GM12801 (cell line): ENCODE results near the gene VMP1.

Experiments
- TF ChIP-seq, protein P1 (sequence below): IDR thresholded peaks from one replicate; pipeline ENCODE4 v1.5.1; 2011; ENCODE audit warnings: control low read depth; ENCODE audit not compliant: insufficient read length; ENCODE audit errors: extremely low read depth

VMP1 gene

DNA sequence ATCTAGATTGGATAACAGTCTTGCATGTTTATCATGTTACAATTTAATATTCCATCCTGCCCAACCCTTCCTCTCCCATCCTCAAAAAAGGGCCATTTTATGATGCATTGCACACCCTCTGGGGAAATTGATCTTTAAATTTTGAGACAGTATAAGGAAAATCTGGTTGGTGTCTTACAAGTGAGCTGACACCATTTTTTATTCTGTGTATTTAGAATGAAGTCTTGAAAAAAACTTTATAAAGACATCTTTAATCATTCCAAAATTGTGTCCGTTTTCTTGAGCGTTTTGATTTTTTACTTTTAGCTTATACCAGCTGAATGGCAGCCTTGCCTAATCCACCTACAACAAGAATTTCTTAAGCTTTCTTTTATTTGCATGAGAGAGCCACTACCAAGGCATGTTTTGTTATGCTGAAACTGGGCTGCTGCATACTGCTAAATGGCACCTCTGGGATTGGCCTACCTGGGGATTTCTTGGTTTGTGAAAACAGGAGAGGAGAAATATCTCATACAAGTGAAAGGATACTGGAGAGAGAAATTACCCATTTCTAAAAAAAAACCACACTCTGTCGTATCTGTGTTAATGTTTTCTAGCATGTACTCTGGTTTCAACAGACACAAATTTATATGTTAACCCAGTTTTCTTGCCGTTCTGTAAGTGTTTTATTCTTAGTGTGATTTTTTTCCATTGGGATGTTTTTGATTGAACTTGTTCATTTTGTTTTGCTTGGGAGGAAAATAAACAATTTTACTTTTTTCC is 133.1 kb downstream of the VMP1 start:
- TF ChIP-seq, protein P1, sequence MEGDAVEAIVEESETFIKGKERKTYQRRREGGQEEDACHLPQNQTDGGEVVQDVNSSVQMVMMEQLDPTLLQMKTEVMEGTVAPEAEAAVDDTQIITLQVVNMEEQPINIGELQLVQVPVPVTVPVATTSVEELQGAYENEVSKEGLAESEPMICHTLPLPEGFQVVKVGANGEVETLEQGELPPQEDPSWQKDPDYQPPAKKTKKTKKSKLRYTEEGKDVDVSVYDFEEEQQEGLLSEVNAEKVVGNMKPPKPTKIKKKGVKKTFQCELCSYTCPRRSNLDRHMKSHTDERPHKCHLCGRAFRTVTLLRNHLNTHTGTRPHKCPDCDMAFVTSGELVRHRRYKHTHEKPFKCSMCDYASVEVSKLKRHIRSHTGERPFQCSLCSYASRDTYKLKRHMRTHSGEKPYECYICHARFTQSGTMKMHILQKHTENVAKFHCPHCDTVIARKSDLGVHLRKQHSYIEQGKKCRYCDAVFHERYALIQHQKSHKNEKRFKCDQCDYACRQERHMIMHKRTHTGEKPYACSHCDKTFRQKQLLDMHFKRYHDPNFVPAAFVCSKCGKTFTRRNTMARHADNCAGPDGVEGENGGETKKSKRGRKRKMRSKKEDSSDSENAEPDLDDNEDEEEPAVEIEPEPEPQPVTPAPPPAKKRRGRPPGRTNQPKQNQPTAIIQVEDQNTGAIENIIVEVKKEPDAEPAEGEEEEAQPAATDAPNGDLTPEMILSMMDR, result no peak

GRCh38 chr17:59842901-59843652 is 135.6 kb downstream of the VMP1 start:
- TF ChIP-seq, protein P1, result no peak

DNA sequence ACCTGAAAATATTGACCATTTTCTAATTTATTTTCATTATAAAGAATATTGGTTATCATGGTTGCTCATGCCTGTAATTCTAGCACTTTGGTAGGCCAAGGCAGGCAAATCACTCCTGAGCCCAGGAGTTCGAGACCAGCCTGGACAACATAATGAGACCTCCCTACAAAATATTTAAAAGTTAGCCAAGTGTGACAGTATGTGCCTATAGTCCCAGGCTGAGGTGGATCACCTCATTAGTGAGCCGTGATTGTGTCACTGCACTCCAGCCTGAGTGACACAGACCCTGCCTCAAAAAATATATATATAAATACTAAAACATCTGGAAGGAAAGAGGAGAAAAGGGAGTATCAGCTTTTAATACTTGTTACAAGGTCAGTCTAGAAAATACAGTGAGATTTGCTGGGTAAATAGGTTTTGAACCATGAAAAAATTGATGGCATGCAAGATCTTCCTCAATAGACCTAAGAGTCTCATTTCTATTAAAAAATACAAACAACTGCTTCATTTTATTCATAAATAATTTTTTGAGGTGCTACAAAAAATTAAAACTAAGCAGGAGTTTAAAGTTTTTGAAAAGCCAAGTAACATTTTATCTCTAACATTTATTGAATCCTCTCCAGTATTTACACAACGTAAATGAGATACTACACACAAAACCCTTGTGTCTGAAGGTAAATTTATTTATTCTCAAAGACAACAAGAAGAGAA is 137.6 kb downstream of the VMP1 start:
- TF ChIP-seq, protein P1, result no peak

DNA sequence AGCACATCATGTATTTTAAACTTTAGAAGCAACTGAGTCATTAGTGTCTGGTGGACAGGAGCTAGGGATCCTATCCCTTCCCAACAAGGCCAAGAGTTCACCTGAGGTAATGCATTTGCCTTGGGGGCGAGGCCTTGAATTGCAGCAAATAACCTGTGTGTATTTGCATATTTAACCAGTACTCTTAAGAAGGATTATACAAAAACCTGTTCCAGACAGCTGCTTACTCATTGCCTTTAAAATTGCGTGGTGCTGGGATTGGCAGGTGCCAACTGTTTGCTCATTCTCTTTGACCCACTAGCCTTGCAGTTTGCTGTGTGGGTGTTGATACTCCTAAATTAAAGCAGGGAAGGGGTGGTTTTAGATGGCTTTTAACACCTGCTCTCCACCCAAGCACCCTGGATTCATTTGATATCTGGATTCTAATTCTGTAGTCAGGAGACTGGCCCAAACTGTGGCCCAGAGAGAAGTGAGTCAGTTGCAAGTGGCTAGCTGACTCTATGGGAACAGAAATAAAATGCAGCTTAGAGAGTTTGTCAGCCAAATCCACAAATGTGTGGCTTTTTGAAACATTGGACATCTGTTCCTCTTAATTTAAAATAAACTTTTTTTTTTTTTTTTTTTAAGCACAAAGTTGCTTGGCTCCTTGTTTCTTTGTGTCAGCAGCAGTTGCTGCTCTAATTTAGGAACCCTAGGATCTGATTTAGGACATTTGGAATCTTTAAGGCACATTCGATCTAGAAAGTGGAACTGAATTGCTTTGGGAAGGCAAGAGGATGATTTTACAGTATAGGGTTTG is 138.3 kb downstream of the VMP1 start:
- TF ChIP-seq, protein P1, result no peak

DNA sequence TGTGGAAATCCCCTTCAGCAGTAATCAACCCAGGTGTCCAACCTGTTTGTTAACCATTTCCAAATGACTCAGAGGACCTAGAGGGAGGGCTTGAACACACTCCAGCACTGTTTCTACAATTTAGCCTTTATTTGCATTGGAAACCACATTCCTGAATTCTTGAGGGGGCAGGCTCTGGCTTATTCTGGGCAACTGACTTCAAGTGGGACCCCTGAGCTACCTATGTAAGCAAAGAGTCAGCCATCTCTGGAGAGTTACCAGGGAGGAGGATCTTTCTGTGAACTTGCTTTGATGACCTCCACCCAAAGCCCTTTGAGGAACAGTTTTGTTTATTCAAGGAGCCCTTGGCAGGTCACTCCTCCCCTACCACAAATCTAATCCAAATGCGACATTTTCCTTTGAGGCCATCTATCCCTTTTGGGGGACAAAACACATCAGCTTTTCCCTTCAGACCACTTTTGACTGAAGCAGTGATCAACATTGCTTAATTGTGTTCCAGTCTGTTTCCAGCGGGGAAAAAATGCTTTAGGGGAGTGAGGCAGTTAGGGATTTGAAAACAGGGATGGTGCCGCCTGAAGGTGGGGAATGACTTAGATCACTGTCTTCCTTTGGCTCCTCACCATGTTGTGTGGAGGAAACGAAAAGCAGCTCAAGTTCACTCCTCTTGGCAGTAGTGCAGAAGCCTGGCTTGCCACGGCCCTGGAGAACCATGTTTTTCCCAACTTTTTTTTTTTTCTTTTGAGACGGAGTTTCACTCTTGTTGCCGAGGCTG is 139.1 kb downstream of the VMP1 start:
- TF ChIP-seq, protein P1, result no peak

DNA sequence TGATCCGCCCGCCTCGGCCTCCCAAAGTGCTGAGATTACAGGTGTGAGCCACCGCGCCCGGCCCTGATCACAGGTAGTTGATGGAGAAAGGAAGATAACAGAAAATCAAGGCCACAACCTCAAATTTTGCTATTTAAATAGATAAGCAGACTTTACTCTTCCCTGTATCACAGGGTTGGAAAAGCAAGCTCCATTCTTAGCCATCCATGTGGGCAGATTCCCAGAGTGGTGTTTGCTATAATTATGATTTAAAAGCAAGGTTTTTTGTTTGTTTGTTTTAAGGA is 140.9 kb downstream of the VMP1 start:
- TF ChIP-seq, protein P1, result no peak
